Fibroblast of skin of left biceps (primary cell): Measurements from ENCODE around the gene PUS1.
"Not testable (repeated sequence)": the region's sequence is repeated elsewhere in the genome, so short reads cannot be mapped to it uniquely, and the experiment has no call there.

ENCODE experiments used
- DNase-seq, 2 experiments: peaks; one replicate each; pipeline ENCODE4 v3.0.0-alpha.2; 2013; ENCODE audit warnings: low read depth in 2 of 2

PUS1 gene

DNA sequence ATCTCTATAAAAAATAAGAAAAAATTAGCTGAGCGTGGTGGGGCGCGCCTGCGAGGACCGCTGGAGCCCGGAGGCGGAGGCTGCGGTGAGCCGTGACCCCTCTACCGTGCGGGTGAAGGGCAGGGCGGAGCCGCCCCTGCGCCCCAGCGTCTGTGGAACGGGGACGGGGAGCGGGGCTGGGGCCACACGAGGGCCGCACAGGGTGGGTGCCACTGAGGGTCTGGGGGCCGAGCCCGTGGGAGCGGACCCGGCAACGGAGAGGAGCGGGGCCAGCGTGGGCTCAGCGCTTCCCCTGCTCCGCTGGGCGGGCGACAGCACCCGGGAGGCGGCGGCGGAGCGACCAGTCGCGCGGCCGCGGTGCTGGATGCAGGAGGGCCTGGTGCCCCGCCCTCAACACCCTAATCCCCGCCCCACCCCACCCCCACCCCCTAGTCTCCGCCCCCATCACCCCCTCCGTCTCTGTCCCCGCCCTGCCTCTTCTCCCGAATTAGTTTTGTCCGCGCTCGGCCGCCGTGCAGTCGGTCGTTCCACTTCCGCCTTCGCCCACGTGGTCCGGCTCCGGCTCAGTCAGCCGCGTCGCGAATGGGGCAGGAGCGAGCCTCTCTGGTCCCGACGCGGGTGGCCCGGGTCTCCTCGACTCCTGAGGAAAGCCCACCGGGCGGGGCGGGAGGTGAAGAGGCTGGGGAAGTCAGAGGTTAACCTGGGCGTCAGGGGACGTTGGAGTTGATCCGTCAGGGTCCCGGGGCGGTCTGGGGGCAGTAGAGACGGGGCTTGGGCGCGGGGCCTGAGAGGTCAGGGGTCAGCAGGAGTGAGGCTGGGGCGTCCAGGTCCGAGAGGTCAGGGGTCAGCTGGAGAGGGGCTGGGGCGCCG, at the start of gene PUS1:
Gene PUS1 (plus strand): TSS at position 566 of the 870 bp plus-strand sequence. CDS start 447 bp downstream, outside the sequence.
- DNase-seq = peak; percentile 82 to 85

DNA sequence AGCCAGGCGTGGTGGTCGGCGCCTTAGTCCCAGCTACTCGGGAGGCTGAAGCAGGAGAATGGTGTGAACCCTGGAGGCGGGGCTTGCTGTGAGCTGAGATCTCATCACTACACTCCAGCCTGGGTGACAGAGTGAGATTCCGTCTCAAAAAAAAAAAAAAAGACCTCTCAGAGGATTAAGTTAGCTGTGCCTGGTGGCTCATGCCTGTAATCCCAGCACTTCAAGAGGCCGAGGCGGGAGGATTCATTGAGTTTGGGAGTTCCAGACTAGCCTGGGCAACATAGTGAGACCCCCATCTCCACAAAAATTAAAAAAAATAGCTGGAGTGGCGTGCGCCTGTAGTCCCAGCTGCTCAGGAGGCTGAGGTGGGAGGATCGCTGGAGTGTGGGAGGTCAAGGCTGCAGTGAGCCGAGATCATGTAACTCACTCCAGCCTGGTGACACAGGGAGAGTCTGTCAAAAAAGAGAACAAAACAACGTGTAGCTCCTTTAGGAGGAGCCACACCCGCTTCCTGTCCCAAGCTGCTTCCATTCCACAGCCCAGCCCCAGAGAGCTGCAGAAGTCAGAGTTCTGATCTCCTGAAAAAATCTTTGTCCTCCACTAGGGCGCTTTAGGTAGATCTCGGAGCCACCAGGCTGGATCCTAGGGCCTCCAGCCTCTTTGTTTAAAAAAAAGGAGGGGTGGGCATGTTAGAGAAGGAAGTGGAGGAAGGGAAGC, 46.1 kb upstream of the PUS1 start:
- no peak for DNase-seq

DNA sequence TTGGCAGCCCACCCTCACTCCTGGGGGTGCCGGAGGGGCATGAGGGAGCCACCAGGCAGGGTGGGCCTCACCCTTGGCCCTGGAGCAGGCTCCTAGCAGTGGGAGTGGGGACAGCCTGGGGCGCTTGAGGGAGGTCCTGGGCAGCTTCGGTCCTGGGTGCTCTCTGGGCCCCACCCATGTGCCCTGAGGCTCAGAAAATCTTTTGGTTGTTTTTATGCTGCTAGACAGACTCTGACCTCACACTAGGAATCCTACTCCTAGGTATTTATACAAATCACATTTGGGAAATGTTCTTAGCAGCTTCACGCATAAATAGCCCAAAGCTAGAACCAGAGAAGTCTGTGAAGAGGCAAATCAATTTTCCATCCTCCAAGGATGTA, 45.6 kb upstream of the PUS1 start:
- DNase-seq = no peak

DNA sequence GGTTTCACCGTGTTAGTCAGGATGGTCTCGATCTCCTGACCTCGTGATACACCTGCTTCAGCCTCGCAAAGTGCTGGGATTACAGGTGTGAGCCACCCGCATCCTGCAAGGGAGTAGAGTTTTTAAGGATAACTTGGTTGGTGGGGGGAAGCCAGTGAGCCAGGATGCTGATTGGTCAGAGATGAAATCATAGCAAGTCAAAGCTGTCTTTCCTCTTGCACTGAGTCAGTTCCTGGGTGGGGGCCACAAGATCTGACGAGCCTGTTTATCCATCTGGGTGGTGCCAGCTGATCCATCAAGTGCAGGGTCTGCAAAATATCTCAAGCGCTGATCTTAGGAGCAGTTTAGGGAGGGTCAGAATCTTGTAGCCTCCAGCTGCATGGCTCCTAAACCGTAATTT, 44.0 kb upstream of the PUS1 start:
- DNase-seq = not testable (repeated sequence)

DNA sequence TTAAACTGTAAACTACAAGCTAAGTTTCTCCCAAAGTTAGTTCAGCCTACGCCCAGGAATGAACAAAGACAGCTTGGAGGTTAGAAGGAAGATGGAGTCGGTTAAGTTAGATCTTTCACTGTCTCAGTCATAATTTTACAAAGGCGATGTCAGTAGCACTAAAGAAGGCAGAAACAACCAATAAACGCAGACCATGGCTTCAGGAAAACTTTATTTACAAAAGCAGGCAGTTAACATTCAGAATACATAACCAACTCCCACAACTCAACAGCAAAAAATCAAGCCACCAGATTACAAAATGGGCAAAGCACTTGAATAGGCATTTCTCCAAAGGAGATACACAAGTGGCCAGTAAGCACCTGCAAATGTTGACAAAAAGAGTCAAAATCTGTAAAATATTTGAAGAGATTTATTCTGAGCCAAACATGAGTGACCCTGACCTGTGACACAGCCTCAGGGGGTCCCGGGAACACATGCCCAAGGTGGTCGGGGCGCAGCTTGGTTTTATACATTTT, 43.5 kb upstream of the PUS1 start:
- no peak for DNase-seq

DNA sequence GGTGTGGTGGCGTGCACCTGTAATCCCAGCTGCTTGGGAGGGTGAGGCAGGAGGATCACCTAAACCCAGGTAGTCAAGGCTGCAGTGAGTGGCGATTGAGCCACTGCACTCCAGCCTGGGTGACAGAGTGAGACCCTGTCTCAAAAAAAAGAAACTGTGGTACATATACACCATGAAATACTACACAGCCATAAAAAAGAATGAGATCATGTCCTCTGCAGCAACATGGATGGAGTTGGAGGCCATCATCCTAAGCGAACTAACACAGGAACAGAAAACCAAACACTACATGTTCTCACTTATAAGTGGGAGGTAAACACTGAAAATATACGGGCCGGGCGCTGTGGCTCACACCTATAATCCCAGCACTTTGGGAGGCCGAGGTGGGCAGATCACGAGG, 37.4 kb upstream of the PUS1 start:
- DNase-seq = not testable (repeated sequence)

DNA sequence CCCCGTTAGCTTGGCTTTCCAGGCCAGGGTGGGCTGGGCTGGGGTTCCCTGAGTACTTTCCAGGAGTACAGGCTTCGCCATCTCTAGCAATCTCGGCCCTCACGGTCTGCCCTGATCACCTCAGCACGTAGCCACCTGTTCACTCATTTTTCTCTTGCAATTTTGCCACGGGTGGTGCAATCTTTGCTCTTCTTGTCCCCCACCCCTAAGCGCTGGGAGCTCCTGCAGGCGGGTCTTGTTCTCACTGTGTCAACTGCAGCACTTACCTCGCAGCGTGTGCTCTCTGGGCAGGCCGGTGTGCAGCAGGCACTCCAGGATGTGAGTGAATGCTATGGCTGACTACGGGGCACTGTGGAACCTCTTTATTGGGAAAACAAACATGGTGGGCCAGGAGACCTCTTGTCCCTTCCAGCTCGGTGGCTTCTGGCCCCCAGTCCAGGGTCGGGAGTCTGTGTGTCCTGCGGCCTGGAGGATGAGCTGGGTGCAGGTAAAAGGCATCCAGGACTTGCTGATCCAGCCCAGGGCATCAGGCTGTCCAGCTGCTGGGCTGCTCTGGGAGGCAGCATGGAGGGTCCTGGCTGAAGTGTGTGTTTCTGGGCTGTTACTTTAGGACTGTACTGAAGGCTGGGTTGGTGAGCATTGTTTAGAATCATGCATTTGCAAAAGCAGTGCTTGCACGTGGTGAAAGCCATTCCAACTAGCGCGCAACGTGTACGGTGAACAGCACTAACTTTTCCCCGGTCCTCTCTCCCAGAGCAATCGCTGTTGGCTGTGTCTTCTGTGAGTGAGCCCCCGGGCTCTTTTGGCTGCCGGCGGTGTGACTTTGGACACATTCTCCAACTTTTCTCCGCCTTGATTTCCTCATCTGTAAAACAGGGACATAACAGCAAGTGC, 36.1 kb upstream of the PUS1 start:
- DNase-seq = no peak

DNA sequence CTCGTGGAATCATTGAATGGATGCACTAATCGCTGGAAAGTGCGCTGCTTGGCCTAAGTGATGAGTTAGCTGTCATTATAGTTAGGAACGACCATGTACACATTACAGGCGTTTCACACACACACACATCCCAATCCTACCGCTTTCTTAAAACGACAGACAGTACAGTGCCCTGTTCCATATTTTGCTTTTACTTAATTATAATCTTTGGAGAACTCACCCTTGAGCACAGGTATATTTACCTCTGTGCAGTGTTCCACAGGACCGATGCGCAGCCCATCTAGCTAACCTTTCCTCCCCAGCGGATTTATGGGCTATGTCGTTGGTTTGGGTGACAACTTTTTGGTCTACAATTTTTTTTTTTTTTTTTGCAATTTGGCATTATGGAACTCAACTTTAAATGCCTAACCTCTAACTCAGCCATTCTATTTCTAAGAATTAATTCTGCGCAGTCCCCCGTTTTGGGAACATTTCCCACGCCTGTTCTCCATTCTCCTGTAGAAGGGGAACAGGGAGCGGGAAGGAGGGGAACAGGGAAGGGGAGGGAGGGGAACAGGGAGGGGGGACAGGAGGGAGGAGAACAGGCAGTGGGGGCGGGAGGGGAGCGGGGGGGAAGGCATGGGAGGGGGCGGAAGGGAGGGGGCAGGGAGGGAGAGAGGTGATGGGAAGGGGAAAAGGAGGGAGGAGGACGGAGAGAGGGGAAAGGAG, 35.3 kb upstream of the PUS1 start:
- DNase-seq = no peak

DNA sequence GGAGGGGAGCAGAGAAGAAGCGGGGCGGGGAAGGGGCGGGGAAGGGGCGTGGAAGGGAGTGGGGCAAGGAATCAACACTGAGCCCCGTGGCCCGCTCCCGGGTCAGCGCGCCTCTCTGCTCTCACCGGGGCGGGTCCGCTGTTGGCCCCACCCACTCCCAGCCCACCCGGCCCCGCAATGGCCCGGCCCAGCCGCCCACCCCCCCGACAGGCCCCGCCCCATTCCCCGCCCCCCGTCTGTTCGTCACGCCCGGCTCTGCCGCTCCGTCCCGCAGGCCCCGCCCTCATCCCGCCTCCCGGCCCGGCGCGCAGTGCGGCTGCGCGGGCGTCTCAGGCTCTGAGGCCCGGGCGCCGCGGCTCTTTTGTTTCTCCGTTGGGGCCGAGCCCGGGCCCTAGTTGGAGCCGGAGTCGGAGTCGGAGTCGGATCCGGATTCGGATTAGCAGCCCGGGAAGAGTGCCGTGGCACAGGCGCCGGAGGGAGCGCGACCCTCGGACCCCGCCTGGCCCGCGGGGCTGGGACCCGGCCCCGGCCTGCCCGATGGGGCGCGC, 34.7 kb upstream of the PUS1 start, which contains the start of gene ULK1:
Gene ULK1 (plus strand): TSS at position 310 of the 548 bp plus-strand sequence. CDS start 380 bp downstream, outside the sequence.
- DNase-seq = peak; percentile 74 to 75

DNA sequence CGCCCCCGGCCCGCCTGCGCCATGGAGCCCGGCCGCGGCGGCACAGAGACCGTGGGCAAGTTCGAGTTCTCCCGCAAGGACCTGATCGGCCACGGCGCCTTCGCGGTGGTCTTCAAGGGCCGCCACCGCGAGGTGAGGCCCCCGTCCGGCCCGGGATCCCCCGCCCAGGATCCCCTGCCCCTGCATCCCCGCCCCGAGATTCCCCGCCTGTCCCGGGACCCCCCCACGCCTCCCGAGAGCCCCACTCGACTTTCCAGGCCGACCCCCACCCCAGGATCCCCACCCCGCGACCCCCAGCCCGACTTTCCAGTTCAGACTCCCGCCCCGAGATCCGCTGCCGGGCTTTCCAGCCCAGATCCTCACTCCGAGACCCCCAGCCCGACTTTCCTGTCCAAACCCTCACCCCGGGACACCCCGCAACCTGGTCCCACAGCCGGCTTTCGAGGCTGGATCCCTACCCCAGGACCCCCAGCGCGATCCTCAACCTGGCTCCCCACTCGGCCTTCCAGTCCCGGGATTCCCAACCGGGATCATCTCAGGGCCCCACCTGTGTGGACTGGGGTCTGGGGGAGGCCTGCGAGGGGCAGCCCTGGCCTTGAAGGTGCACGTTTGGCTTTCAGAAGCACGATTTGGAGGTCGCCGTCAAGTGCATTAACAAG, 34.0 kb upstream of the PUS1 start:
- DNase-seq = no peak

DNA sequence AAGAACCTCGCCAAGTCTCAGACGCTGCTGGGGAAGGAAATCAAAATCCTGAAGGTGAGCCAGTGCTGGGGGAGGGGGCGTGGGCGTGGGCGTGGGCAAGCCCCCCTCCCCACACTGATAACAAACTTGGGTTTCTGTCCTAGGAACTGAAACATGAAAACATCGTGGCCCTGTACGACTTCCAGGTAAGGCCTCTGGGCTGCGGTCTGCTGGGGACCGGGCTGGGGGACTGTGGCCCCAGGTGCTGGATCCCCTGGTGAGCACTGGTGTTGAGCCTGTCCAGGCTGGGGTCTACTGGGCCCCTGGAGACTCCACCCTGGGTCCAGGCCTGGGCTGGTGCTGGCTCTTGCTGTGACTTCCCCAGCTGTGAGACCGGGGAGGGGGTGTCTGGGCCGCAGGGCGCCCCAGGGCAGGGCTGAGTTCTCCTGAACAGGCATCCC, 33.4 kb upstream of the PUS1 start:
- DNase-seq = no peak

DNA sequence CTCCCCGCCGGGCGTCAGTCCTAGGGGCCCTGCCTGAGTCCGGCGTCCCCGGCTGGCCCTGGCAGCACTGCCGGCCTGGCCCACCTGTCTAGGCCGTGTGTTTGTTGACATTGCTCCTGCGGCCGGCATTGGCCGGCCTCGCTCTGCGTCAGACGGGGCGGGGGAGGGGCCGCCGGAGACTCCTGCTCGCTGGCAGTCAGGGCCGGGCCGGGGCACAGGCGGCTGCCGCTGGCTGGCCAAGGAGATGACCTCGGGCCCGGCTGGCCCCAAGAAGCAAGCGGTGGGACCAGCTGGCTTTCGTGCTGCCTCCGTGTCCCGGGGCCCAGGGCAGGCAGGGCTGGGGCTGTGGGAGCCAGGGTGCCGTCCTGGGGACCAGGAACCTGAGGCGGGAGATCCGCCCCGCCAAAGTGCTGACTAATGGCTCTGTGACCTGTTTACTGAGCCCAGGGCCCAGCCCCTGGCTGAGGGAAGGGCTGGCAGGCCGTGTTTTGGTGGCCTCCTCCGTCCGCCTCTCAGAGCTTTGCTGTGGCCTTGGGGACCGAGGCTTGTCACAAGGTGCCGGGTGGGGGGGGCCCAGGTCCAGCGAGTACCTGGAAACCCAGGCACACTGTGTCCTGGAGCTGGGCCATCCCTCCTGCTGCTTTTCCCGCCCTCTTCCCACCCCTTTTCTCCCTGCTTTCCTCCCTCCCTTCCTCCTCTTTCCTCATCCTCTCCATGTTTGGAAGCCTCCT, 32.8 kb upstream of the PUS1 start:
- DNase-seq = peak; percentile 20 to 45

DNA sequence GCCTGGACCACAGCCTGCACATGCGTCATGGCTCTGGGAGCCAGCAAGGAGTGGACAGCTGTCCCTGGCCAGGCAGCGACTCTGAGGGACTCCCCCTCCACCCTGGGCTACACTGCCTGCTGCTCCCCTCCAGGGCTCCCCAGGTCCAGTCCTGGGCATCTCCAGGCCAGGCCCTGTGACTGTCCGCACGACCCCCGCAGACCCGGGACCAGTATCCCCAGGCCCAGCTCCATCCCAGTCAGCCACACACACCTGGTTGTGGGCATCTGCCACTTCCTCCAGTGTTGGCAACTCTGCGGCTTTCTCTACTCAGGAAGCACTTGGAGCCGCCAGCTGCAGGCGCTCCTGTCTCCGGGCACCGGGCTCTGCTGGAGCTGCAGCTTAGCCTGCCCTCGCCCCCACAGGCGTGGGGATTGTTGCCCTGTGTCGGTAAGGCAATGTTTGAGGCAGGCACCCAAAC, 32.2 kb upstream of the PUS1 start:
- no peak for DNase-seq

DNA sequence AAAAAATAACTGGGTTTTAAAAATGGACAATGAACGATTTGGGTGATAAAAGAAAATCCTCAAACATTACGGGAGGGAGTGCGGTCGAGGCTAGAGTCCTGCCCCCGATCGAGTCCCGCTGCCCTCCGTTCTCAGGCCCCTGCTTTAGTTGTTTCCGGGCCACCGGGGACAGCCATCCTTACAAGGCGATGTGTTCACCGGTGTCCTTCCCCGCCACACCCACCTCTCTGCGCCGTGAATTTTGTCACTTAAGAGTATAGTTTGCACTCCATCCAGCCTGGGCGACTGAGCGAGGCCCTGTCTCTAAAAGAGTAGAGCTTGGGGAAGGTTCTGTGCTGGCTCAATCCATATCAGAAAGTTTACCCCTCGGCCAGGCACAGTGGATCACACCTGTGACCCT, 31.8 kb upstream of the PUS1 start:
- DNase-seq = no peak

DNA sequence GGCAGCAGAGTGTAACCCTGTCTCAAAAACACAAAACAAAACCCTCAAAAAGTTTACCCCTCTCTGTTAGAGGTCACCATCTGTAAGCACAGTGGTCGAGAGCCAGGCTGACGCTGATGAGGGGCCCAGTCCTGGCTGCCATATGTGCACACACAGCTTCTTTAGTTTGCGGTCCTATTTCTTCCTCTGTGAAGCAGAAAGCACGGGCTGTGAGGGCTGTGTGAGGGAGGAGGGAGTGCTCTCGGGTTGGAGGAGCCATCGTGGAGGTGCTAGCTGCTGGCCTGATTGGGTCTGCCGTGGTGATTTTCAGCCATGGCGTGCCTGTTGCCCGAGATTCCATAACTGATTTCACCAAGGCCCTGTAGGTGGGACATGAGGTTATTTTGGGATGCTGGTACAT, 31.2 kb upstream of the PUS1 start:
- DNase-seq = no peak

DNA sequence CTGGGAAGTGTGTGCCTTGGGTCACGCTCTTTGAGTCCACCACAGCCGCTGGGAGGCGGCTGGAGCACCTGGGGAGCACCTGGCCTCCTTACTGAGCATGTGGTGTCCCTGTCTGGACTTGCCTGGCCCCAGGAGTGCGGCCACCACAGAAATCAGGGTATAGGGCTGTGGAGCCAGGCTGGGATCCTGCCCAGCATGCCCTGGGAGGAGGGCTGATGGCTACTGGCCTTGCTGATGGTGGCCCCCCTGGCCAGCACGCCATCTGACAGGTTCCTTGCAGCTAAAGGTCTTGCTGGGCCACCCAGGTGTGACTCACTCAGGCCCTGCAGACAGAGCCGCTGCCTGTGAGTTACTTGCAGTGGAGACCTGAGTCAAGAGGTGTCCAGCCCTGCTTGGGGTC, 28.7 kb upstream of the PUS1 start:
- DNase-seq = no peak

DNA sequence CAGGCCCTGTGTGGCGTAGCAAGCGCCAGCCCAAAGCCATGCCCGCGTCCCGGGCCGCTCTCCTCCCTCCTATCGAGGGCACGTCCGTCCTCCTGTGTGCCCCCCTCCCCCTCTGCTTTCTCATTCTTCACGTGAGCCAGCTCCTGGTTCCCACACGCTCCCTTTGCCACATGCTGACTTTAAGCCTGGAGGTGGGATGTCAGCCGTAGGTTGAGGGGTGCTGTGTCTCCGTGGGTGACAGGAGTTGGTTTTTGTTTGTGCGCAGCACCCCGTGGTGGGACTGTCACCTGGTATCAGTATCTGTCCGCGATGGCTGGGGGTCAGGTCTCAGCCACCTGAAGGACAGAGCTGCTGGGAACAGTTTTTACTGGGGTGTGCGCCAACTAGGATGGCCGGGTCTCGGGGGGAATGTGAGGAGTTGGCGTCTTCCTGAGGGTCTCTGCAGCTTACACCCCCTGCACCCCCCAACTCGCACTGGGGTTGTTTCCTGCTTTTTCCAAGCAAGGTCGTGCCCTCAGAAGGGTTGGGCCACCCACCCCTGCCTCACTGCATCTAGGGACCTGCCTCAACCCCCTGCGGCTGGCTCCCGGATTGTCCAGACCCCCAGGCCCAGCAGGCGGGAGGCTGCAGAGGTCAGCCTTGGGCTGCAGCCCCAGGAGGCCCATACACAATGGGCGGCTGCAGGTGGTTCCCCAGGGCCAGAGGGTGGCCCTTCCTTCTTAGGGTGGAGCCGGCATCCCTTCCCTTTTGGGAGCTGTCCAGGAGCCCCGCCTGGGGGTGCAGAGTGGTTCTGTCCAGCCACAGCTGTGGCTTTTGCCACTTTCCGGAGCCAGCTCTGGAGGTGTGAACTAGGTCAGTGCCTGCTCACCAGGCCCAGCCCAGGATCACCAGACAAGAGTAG, 27.4 kb upstream of the PUS1 start:
- no peak for DNase-seq
